Breast epithelium (tissue), 3 donors: ENCODE results near the gene FERMT2.

ENCODE experiments used
- POLR2A ChIP-seq: fragments of 450-650 bp; IDR thresholded peaks from one replicate; pipeline ENCODE4 v1.6.1; 2016; ENCODE audit warnings: antibody characterized with exemption, mild to moderate bottlenecking, moderate library complexity
- POLR2AphosphoS5 ChIP-seq, 3 donors: sonication (generic); formaldehyde crosslinking; IDR thresholded peaks; one replicate each; pipeline ENCODE4 v1.6.1; 2017; ENCODE audit warnings: antibody characterized with exemption in 3 of 3
- TF ChIP-seq, protein P1 (sequence below), 3 donors: fragments of 450-650 bp; IDR thresholded peaks; one replicate each; pipeline ENCODE4 v1.5.1; 2016 to 2017; ENCODE audit warnings: antibody characterized with exemption in 3 of 3, mild to moderate bottlenecking in 3 of 3, moderate library complexity in 3 of 3

GRCh38 chr14:52935833-52936232 is 15.0 kb downstream of the FERMT2 start:
- TF ChIP-seq, protein P1, sequence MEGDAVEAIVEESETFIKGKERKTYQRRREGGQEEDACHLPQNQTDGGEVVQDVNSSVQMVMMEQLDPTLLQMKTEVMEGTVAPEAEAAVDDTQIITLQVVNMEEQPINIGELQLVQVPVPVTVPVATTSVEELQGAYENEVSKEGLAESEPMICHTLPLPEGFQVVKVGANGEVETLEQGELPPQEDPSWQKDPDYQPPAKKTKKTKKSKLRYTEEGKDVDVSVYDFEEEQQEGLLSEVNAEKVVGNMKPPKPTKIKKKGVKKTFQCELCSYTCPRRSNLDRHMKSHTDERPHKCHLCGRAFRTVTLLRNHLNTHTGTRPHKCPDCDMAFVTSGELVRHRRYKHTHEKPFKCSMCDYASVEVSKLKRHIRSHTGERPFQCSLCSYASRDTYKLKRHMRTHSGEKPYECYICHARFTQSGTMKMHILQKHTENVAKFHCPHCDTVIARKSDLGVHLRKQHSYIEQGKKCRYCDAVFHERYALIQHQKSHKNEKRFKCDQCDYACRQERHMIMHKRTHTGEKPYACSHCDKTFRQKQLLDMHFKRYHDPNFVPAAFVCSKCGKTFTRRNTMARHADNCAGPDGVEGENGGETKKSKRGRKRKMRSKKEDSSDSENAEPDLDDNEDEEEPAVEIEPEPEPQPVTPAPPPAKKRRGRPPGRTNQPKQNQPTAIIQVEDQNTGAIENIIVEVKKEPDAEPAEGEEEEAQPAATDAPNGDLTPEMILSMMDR (IDR thresholded peaks at IDR 0.05), result no peak
- TF ChIP-seq POLR2AphosphoS5 (IDR thresholded peaks at IDR 0.05), result no peak
- no peak for TF ChIP-seq POLR2A
